Renal pelvis (tissue), 12 donors: ENCODE data around the gene L3MBTL1. TPM values are rescaled to one million over a fixed set of nuclear protein-coding genes. Genes with fewer than 3 reads are reported as not detected.

Source experiments
- DNase-seq: peaks from one replicate; pipeline ENCODE4 v3.0.0-alpha.2; 2013
- long read RNA-seq, 16 experiments: transcript quantifications; one replicate each; lab custom pipeline, GENCODE V29; 2026
- polyA plus RNA-seq, 3 donors: library from polyadenylated mRNA; unstranded; fragments of 120-200 nt; gene quantifications; one replicate each; pipeline ENCODE4 v1.2.1, GENCODE V29; 2013; ENCODE audit not compliant: insufficient read length in 3 of 3

Gene L3MBTL1
- 10 to 100 TPM; 12.3 to 27.8 (median 25.8) TPM for polyA plus RNA-seq
- long read RNA-seq, donor 1 = 0 reads
- long read RNA-seq, donor 2 = 0 reads
- long read RNA-seq, donor 3 = 0 reads
- long read RNA-seq, donor 4, partial matches to known transcripts = 0 of 3 reads
- long read RNA-seq, donor 4, other reads (novel, unspliced or antisense) = 0 of 3 reads
- long read RNA-seq, donor 5 = 0 reads
- long read RNA-seq, donor 6, partial matches to known transcripts = 0 of 1 reads
- long read RNA-seq, donor 6, other reads (novel, unspliced or antisense) = 0 of 1 reads
- long read RNA-seq, donor 7 = 0 reads
- long read RNA-seq, donor 8 = 0 reads
- long read RNA-seq, donor 9, partial matches to known transcripts = 0 of 4 reads
- long read RNA-seq, donor 9, other reads (novel, unspliced or antisense) = 0 of 4 reads
- long read RNA-seq, donor 10, partial matches to known transcripts = 0 of 2 reads
- long read RNA-seq, donor 10, other reads (novel, unspliced or antisense) = 0 of 2 reads
- long read RNA-seq, donor 11 = 0 reads
- long read RNA-seq, donor 12, partial matches to known transcripts = 0 of 3 reads
- long read RNA-seq, donor 12, other reads (novel, unspliced or antisense) = 0 of 3 reads
- long read RNA-seq, donor 13 = 0 reads
- long read RNA-seq, donor 14 = 0 reads
- long read RNA-seq, donor 15 = 0 reads
- long read RNA-seq, donor 16 = 0 reads

DNA sequence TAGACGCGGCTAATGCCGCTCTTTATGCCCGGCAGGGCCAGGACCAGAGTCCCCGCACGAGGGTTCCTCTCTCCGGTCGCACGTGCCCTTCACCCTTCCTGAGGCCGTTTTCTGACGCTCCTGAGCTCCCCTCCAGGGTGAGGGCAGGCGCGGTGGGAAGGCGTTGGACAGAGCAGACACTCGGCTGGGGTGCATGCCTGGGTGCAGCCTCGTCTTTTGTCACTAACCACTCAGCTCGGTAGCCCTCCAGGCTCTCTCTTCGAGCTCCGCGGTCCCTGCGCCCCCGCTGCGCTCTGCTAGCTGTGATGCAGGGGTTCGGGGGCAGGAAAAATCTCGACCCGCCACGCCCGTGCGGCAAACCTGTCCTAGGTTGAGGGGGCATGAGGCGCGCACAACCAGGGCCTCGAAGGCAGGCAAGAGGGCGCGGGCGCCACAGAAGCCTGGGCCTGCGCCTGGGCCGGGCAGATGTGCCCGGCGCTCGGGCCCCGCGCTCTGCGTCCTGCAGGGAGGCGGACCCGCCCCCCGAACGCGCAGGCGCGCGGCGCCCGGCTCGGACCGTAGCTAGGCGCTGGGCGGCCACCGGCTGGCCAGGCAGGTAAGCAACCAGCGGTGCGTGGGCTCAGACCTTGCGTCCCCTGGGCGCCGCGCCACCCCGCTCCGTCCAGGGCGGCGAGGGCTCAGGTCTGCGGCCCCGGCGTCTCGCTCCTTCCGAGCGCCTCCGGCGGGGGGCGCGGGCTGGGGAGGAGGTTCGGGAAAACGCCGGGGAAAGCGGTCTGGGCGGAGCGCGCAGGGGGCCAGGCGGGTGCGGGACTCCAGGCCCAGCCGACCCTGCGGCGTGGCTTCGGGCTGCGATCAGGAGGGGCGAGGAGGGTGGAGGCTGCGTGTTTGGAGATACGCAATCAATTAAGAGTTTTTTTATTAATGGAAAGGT, at the start of gene L3MBTL1:
Gene L3MBTL1 (plus strand): TSS at position 548 of the 931 bp plus-strand sequence. CDS start 5,807 bp downstream, outside the sequence.
- DNase-seq = peak; percentile 53

- DNase-seq = peak; percentile 9
These were observed 49.0 kb upstream of the L3MBTL1 start for GRCh38 chr20:43458422-43458924.

DNA sequence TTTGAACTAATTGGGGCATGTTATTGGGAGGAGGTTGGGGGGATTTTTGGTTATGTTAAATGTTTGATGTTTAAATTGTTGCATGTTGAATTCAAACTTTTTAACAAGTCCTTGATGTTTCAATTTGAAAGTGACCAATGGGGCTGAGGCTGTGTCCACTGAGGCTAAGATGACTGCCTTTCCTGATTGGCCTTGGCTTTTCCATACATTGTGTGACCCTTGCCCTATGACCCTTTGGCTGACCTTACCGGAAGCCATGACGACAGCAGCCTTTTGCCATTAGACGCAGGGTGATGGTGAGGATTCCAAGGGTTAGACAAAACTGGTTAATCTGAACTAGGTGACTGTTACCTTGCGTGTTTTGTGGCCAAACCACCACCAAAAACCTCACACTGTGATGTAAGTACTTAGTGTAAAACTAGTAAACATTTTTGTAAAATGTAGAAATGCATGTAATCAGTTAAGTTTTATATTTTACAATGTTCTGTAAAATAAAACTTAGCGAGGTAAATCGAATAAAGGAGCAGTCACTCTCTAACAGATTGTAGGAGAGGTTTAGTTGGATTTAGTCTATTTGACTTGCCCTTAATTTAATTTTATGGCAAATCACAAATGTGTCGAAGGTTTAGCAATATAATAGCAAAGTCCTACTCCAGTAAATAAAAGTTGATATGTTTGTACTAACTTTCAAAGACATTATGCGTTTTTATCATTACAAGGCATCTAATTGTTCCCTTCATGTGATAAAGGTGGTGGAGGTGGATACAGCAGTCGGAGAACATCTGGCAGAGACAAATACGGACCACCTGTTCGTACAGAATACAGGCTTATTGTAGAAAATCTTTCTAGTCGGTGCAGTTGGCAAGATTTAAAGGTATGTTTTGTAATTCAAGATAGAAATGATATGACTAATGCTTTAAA, 48.2 kb upstream of the L3MBTL1 start:
- DNase-seq = peak; percentile 10

DNA sequence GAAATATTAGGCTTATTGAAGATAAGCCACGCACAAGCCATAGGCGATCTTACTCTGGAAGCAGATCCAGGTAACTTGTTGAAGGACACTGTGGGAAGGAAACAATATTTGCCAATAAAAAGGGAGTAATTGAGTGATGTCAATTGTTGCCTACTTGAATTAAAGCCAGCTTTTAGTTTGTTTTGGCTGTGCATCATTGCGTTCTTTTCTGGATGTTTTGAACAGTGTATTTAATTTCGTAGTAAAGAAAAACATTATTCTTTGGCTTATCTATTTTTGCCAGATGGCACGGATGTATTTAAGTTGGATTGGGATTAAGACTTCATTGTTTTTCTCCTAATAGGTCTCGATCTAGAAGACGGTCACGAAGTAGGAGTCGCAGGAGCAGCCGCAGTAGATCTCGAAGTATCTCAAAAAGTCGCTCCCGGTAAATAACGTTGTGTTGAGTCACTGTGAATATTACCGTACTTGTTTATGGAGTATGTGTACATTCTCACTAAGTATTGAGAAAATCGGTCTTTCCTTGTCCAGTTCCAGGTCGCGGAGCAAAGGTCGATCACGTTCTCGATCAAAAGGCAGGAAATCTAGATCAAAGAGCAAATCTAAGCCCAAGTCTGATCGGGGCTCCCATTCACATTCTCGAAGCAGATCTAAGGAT, 47.2 kb upstream of the L3MBTL1 start:
- no peak for DNase-seq

DNA sequence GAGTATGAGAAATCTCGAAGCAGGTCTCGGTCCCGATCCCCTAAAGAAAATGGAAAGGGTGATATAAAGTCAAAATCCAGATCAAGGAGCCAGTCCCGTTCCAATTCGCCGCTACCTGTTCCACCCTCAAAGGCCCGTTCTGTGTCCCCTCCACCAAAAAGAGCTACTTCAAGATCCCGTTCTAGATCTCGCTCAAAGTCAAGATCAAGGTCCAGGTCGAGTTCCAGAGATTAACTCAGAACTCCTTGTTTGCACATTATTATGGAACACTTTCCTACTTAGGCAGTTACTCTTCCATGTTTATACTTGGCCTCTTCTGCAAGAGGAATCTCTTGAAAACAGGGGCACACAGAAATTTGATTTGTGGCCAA, 46.7 kb upstream of the L3MBTL1 start:
- DNase-seq = no peak

- no peak for DNase-seq
These were observed 45.4 kb upstream of the L3MBTL1 start for GRCh38 chr20:43461894-43462659.

DNA sequence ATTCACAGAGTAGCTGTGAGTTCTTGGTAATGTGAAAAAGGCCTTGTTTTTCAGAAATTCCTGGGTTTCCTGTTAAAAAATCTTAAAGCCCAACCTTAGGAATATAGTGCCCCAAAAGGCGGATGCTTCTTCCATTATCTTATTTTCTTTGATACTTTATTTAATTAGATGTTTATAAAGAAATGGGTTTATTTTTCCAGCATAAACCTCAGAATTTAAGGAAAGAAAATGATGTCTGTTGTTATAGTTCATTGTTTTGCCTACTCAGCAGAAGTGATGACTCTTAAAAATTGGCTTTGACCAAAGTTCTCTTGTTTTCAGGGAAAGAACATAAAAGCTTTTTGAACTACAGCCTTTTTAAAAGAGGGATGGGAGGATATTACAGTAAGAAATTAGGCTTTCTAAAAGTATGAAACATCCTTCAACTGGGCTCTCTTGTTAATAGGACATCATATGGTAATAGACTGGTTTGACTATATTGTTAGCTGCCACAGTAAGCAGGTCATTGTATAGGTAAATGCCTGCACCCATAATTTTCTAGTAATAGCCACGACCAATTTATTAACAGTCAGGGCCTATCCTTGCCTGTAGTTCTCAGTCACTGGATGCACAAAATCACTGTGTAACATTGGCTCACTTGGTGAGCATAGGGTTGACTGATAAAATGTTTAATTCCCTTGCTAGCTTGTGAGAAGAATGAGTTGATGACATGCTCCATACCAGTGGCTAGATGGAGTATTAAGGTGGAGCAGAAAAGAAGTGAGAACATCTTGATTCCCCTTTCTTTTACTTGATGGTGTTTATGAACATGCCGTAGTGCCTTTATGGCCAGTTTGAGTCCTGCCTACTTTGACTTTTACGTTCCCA, 44.6 kb upstream of the L3MBTL1 start:
- no peak for DNase-seq

DNA sequence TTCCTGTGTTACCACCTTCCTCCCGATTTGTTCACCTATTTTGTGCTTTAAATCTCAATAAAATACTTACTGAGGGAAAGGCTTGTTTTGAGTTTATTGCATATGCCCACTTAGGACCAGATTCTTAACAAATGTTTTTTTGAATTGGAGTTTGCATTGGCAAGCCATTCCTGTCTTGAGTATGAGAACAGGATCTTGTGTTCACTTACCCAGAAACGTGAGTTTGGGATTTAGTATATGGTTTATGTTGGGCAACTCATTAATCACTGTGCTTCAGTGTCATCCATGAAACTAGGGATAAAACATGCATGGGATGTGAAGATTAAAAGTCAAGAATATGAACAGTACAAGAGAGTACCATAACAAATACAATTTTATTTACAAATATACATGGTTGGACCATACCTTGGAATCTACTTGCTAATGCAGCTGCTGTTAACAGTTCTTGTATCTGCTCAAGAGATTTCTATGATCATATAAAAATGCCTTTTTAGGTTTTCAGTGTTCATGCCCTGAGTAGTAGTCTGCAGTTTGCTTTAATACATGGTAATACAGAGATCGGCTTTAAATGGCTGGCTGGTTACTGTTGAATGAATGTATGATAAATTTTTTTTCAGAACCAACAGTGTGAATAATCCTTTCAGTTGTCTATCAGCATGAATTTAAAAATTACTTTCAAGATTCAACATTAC, 43.8 kb upstream of the L3MBTL1 start:
- DNase-seq = no peak

DNA sequence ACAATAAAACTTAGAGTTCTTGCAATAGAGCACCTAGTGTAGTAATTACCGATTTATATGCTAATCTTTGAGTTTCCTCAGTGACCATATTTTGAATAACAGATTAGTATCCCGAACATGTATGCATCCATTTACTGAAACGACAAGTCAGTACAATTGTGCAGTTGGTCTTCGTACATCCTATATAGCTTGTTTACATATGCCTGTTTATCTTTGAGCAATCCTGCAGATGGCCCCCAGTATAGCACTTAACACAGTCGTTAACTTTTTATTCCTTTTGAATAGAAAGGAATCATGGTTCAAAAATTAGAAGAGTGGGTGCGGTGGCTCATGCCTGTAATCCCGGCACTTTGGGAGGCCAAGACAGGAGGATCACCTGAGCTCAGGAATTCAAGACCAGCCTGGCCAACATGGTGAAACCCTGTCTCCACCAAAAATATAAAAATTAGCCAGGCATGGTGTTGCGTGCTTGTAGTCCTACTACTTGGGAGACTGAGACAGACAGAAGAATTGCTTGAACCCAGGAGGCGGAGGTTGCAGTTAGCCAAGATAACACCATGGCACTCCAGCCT, 43.2 kb upstream of the L3MBTL1 start:
- DNase-seq = no peak

GRCh38 chr20:43465625-43465943, 41.9 kb upstream of the L3MBTL1 start:
- no peak for DNase-seq

DNA sequence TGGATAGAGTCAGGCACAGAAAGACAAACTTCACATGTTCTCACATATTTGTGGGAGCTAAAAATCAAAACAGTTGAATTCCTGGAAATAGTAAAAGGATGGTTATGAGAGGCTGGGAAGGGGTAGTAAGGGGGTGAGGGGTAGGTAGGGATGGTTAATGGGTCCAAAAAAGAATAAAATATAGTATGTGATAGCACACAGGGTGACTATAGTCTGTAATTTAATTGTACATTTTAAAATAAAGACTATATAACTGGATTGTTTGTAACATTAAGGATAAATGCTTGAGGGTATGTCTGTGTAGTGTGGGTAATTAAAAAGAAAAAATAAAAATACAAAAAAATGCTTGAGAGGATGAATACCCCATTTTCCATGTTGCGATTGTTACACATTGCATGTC, 39.9 kb upstream of the L3MBTL1 start:
- DNase-seq = no peak

DNA sequence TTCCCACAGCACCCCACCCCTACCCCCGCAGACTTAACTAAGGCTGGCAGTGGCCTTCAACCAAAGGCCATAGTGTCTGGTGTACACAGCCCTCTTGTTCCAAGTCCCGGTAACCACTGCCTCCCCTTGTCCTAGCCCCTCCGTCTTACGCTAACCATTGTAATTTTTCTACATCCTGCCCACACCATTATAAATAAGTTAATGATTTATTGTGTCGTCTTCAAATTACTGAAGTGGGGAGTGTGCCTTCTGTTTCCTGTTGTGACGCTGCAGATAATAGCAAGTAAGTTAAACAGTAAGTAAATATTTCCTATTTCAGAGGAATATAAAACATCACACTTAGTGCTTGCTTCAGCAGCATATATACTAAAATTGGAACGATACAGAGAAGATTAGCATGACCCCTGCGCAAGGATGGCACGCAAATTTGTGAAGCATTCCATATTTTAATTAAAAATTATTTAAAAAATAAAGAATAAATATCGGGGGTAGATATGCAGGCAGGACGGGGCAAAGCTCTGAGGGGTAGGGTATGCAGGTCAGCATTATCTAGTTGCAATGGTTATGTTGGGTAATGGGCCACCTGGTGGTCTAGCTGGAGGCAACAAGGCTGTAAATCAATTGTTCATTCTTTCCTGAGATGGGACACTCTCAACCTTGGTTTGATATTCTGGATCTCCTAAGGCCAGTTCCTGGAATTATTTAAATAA, 34.7 kb upstream of the L3MBTL1 start:
- DNase-seq = no peak

- DNase-seq = no peak
These were observed 34.2 kb upstream of the L3MBTL1 start for GRCh38 chr20:43473381-43473704.

- no peak for DNase-seq
These were observed 30.3 kb upstream of the L3MBTL1 start for GRCh38 chr20:43477193-43477592.

GRCh38 chr20:43477619-43478018, 29.9 kb upstream of the L3MBTL1 start:
- DNase-seq = no peak

- no peak for DNase-seq
These were observed 17.5 kb upstream of the L3MBTL1 start for GRCh38 chr20:43490038-43490437.

DNA sequence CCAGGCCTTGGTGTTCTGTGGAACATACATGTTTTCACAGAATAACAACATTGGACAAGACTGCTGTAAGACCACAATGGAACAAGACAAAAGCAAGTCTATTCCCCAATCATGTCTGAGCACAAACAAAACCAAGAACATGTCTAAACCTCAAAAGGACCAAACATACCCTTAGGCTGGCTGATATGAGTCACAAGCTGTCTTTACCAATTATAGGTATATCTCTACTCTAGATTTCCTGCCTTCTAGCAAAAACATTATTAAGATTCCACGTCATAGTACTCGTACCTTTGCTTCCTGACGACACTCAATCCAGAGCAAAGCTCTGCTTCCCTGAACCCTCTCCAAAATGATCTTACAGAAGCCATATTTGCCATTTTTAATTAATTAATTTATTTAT, 15.4 kb upstream of the L3MBTL1 start:
- no peak for DNase-seq
